K562 treated with DMSO at 1 percent for 4 hours (cell line): ENCODE results near the gene HDHD2. TPM values are rescaled to one million over a fixed set of nuclear protein-coding genes. Genes with fewer than 3 reads are reported as not detected.

Source experiments
- total RNA-seq: library from RNA; unstranded; fragments of 300-600 nt; gene quantifications from 2 replicates; pipeline ENCODE4 v1.2.3, GENCODE V29; 2022; ENCODE audit not compliant: insufficient read depth

Gene HDHD2, protein sequence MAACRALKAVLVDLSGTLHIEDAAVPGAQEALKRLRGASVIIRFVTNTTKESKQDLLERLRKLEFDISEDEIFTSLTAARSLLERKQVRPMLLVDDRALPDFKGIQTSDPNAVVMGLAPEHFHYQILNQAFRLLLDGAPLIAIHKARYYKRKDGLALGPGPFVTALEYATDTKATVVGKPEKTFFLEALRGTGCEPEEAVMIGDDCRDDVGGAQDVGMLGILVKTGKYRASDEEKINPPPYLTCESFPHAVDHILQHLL
- total RNA-seq: 19.0 and 24.0 TPM in 2 replicates

DNA sequence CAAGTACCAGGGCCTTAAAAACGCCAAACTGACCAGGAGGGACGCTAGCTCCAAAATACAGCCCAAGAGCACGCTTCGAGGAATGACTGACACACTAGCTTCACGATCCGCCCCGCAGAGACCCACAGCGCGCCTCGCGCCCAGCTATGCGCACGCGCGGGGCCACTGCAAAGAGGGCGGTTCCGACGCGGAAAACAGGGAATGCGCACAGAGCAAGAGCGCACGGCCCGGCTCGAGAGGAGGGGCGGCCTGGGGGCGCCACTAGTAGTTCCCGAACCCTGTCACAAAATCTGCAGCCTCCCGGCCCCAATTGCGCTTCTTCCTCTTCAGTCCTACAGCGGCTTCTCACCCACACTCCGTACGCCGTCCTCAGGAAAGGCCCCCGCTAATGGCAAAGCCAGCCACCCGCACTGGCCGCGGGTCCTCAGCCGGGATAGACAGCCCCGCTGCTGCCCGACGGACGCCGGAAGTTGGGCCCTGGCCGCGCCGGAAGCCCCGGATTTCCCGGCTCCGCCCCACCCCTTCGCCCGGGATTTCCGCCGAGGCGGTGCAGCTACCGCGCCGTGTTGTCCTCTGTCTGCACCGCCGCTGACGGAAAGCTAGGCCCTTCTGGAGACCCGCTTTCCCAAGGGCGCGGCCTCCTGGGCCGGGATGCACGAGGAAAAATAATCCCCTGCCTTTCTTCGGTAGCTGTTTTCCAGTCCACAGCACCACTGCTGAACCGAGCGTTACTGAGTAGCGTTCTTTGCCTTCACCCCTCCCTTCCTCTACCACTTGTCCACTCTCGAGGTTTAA, at the start of gene HDHD2:
Gene HDHD2, minus strand, starts transcription at position 472 of the 795 bp plus-strand sequence. CDS start 14,061 bp downstream, outside the sequence.

DNA sequence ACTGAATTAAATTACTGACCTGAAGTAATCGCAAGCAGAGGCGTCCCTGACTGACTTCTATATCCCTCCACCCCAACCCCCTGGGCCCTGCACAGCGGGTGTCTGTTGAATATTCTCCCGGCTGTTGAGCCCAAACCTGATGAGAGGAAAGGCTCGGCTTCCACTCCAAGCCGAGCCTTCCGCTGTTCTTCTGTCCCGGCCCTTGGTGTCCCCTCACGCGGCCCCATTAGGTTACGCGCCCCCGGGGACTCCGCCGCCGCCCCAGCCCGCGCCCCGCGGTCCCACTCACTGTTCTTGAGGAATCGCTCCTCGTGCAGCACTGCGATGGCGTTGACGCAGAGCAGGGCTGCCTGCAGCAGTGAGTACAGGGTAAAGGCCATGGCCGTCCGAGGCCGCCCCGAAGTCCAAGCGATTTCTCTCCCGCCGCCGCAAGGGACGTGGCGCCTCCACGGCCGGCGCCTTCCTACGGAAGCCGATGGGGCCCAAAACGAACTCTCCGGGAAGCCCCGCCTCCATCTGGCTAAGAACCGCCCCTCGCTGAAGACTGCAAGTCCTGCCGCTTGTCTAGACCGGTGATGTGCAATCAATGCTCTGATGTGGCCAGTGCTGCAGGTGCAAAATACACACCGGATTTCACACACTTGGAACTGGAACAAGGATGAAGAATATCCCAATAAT, 25.7 kb upstream of the HDHD2 start, which contains the start of gene IER3IP1:
Gene IER3IP1, minus strand, starts transcription at position 467 of the 678 bp plus-strand sequence. Its CDS starts 87 bp downstream, at position 380.

Other genes with a start within 250 kb of the HDHD2 start
- 5.8 and 7.5 TPM in 2 replicates for gene PIAS2, start 233.0 kb downstream of the HDHD2 start, total RNA-seq
- 0.82 TPM in 1 of 2 replicates, not detected in the other for gene KATNAL2, start 232.9 kb downstream of the HDHD2 start, total RNA-seq
- not detected in 2 replicates for gene ELOA2, start 114.9 kb downstream of the HDHD2 start, total RNA-seq
- gene IER3IP1, start 25.9 kb upstream of the HDHD2 start, total RNA-seq: 9.1 and 11.3 TPM in 2 replicates
- gene SKOR2, start 101.2 kb upstream of the HDHD2 start, total RNA-seq: not detected in 2 replicates